ENCODE data around the gene MAP4K2. TPM values are rescaled to one million over a fixed set of nuclear protein-coding genes. Genes with fewer than 3 reads are reported as not detected.
A peak's percentile ranks its signal among the peaks of the same experiment; 100 is the strongest.

Gene MAP4K2
- total and polyA plus RNA-seq, 2 of the 8 experiments (the other 6 are each of a cell fraction or from before 2014, with no cell fraction given), result 20.1 to 20.7 TPM

- Histone ChIP-seq H3K4ac (replicated peaks; ENCODE audit: insufficient read length, low read depth, low read length) (peak within 1 kb of the TSS; percentile 1), H3K27me3 (replicated peaks in 1 of 4; ENCODE audit: control insufficient read depth in 3 of 4, extremely low read depth in 1 of 4, insufficient read depth in 3 of 4, low read length in 3 of 4) (no peaks in the 10 kb centered on the region), H3K79me1 (ENCODE audit: low read depth, low read length) (no peaks in the 10 kb centered on the region), H3K18ac (ENCODE audit: extremely low read depth, low read length) (peak within 1 kb of the TSS; percentile 79), H2AK5ac (ENCODE audit: low read depth, low read length) (peak within 1 kb of the TSS; percentile 59; the same call in 1 of the 2 replicates), H3K4me3 (ENCODE audit: extremely low read depth in 1 of 4, insufficient read depth in 2 of 4, low read depth in 3 of 4, low read length in 4 of 4) (peak within 1 kb of the TSS in 3 of 4 experiments; percentile 3 to 32 (median 23); a peak in 5 of 8 replicates), H2BK12ac (ENCODE audit: low read depth, low read length) (peak within 1 kb of the TSS; percentile 78; the same call in 1 of the 2 replicates), H4K5ac (ENCODE audit: insufficient read length, low read depth, low read length) (peak within 1 kb of the TSS; percentile 90), H3K4me1 (replicated peaks in 1 of 4; ENCODE audit: control insufficient read depth in 3 of 4, insufficient read depth in 4 of 4, low read length in 3 of 4) (peaks cover 26 to 59% (median 47%) of the 10 kb centered on the region in 4 experiments), H2BK15ac (ENCODE audit: low read length) (no peak within 1 kb of the TSS; the same call in 1 of the 2 replicates), H3K9me3 (ENCODE audit: insufficient read depth in 2 of 2, low read depth in 1 of 2, low read length in 1 of 2) (no peaks in the 10 kb centered on the region), H3K36me3 (ENCODE audit: control insufficient read depth in 2 of 4, insufficient read depth in 4 of 4, low read length in 3 of 4) (peaks cover 6 to 15% (median 10%) of the 10 kb centered on the region in 4 experiments; a peak in 7 of 8 replicates), H3K56ac (replicated peaks; ENCODE audit: insufficient read length, low read depth, low read length) (no peak within 1 kb of the TSS), H3K23ac (ENCODE audit: insufficient read length) (no peak within 1 kb of the TSS), H2BK20ac (ENCODE audit: low read length) (peak within 1 kb of the TSS; percentile 13; the same call in 1 of the 2 replicates), H3K4me2 (ENCODE audit: insufficient read depth in 1 of 2, low read depth in 2 of 2, low read length in 2 of 2) (peak within 1 kb of the TSS; percentile 32 to 57), H3K27ac (ENCODE audit: low read depth, low read length) (peak within 1 kb of the TSS; percentile 25), H2AFZ (ENCODE audit: low read length) (no peak within 1 kb of the TSS), H2BK120ac (replicated peaks; ENCODE audit: low read depth, low read length) (no peak within 1 kb of the TSS), H4K8ac (ENCODE audit: extremely low read depth, insufficient read depth, low read length) (no peak within 1 kb of the TSS), H3K79me2 (ENCODE audit: control insufficient read depth in 1 of 2, insufficient read depth in 2 of 2, low read length in 2 of 2) (peaks cover 0 to 5% of the 10 kb centered on the region in 2 experiments; a peak in 1 of 4 replicates), H2BK5ac (ENCODE audit: low read depth, low read length) (peak within 1 kb of the TSS; percentile 35; the same call in 1 of the 2 replicates), H3K14ac (ENCODE audit: insufficient read length) (no peak within 1 kb of the TSS), H4K91ac (replicated peaks; ENCODE audit: insufficient read length, low read length) (peak within 1 kb of the TSS; percentile 83), H3K23me2 (ENCODE audit: low read depth, low read length) (no peaks in the 10 kb centered on the region), H3K9ac (replicated peaks in 1 of 4; ENCODE audit: extremely low read depth in 1 of 4, low read depth in 3 of 4, low read length in 3 of 4) (no peak within 1 kb of the TSS), H4K20me1 (replicated peaks in 1 of 2; ENCODE audit: control insufficient read depth in 1 of 2, insufficient read depth in 2 of 2, low read length in 2 of 2) (peaks cover 0 to 3% of the 10 kb centered on the region in 2 experiments)
- ChIA-PET CTCF (ENCODE audit: partially characterized antibody) (interaction anchor here (0.5 to 23.6 kb wide), 16 partner anchors 8 to 1091 kb away, joined by 3 to 376 read pairs (median 4); partner anchors contain the start of genes RASGRP2 and SF1), POLR2A (ENCODE audit: partially characterized antibody) (interaction anchor here (0.6 to 42.9 kb wide), 6 partner anchors 6 to 405 kb away, joined by 3 to 1087 read pairs (median 4); partner anchors contain the start of genes PYGM, RASGRP2 and SF1)
- DNase-seq (ENCODE audit: low read depth in 1 of 2, low spot score in 2 of 2) (peak; percentile 77 to 86), FAIRE-seq (peak; percentile 71)
- WGBS, 2 experiments (ENCODE audit: extremely low coverage in 1 of 2, insufficient coverage in 1 of 2, insufficient read length in 1 of 2, insufficient replicate concordance in 2 of 2, low coverage in 1 of 2, low lambda C conversion rate in 2 of 2, missing lambda C conversion rate in 1 of 2), result 39% methylated on average over 23 of the region's 24 CpGs; no CpG with 5 or more reads in 1 of the 2 experiments
- TF ChIP-seq KDM1A (IDR thresholded peaks at IDR 0.05; ENCODE audit: borderline replicate concordance, low read length) (no peak), GABPA (IDR thresholded peaks at IDR 0.05; ENCODE audit: borderline replicate concordance, insufficient read depth, low read length) (0 out of 2 replicates have a peak, but pooled peaks have one; percentile 6), EP300 (IDR thresholded peaks at IDR 0.05; ENCODE audit: borderline replicate concordance in 1 of 2, low read depth in 2 of 2, low read length in 2 of 2) (no peak), EZH2 (IDR thresholded peaks at IDR 0.05; ENCODE audit: low read depth, low read length, severe bottlenecking) (no peak), TEAD4 (IDR thresholded peaks at IDR 0.05; ENCODE audit: low read depth, low read length) (no peak; the same call in 1 of the 2 replicates), ZNF274 (IDR thresholded peaks at IDR 0.05; ENCODE audit: borderline replicate concordance, extremely low read depth, low read length) (no peak), CHD1 (IDR thresholded peaks at IDR 0.05; ENCODE audit: low read depth, low read length) (no peak), USF2 (IDR thresholded peaks at IDR 0.05; ENCODE audit: low read length) (no peak)
Measured at GRCh38 chr11:64759722-64760719, 43.0 kb downstream of the MAP4K2 start, which contains the start of gene PYGM. Gene PYGM, minus strand, starts transcription at chr11:64759974. Its CDS starts 76 bp downstream, at chr11:64759898.

All from H1 (cell line).